Spinal cord (tissue), 10 donors: ENCODE data around the gene OTOS. TPM values are rescaled to one million over a fixed set of nuclear protein-coding genes. Genes with fewer than 3 reads are reported as not detected.

Experiments
- DNase-seq, 6 donors: peaks; one replicate each; pipeline versions ENCODE4 v3.0.0 to v3.0.0-alpha.2; 2013 to 2015; ENCODE audit warnings: low spot score in 6 of 6, low read depth in 4 of 6
- H3K27ac ChIP-seq: one replicate; pipeline ENCODE4 v1.5.1; 2013; ENCODE audit warnings: low read depth, low read length, control low read depth
- H3K27me3 ChIP-seq: one replicate; pipeline ENCODE4 v1.6.1; 2013; ENCODE audit warnings: low read length; ENCODE audit not compliant: control insufficient read depth, insufficient read depth
- H3K36me3 ChIP-seq: one replicate; pipeline ENCODE4 v1.6.1; 2013; ENCODE audit warnings: low read length; ENCODE audit not compliant: control insufficient read depth, insufficient read depth
- H3K4me1 ChIP-seq: one replicate; pipeline ENCODE4 v1.6.1; 2013; ENCODE audit warnings: low read length; ENCODE audit not compliant: control insufficient read depth, insufficient read depth
- H3K4me3 ChIP-seq: one replicate; pipeline ENCODE4 v1.5.1; 2013; ENCODE audit warnings: low read depth, low read length, control low read depth
- H3K9me3 ChIP-seq: one replicate; pipeline ENCODE4 v1.6.1; 2013; ENCODE audit warnings: low read length; ENCODE audit not compliant: control insufficient read depth, insufficient read depth
- WGBS: methylation state at CpG from one replicate; pipeline ENCODE4 v1.1.5; 2013; ENCODE audit warnings: missing lambda C conversion rate; ENCODE audit not compliant: insufficient coverage; 5-methylcytosine and 5-hydroxymethylcytosine counted together
- polyA plus RNA-seq, 2 donors: library from polyadenylated mRNA; unstranded; fragments of 120-200 nt; gene quantifications; one replicate each; pipeline ENCODE4 v1.2.1, GENCODE V29; 2013; ENCODE audit not compliant: insufficient read length in 2 of 2
- total RNA-seq, 2 donors: library from RNA; depleted of rRNA in 1 of 2; stranded (reverse); fragments of 120-200 nt in 1 of 2; fragments of >200 nt in 1 of 2; gene quantifications; one replicate each; pipeline versions ENCODE4 v1.2.3 to v1.2.4, GENCODE V29; 2013 to 2014
- donor health status: healthy.

OTOS gene
- total and polyA plus RNA-seq, 4 donors, result 0.39 to 0.55 TPM; not detected in 2

DNA sequence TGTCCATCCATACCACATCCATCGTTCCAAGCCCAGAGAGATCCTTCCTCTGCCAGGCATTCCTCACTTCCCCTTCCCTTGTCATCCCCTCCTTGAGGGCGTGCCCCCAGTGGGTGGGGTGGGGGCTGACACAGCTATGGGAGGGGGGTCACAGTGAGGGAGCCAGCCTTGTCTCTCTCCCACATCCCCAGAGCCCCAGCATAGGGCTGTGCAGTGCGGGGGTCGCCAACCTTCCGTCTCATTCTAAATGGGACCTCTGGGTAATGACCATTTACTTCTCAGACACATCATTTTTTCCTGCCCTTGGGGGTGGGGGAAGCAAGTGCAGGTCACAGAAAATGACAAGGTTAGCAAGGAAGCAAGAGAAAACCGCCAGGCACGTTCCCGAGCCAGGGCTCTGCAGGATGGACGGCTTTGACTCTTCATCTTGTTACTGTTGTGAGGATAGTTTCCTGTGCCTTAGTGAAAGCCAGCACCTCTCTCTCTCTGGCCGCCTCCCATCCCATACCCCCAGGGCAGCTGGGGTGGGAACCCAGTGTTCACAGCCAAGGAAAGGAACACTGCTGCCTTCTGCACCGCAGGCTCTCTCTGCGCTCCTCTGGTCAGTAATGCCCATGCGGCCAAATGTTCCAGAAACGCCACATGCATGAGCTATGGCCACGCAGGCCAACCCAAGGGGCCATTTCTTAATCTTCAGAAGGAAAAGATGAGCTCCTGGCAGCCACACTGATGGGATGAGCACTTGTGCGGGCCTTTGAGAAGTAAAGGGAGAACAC is 22.7 kb upstream of the OTOS start:
- no peaks in the 10 kb centered on the region for H3K9me3 ChIP-seq
- H3K27ac ChIP-seq, result no peak overlapping the region
- WGBS, result 85% methylated on average over 7 of the region's 16 CpGs
- no peak for DNase-seq
- H3K36me3 ChIP-seq, result peaks cover 2% of the 10 kb centered on the region
- no peaks in the 10 kb centered on the region for H3K27me3 ChIP-seq
- no peak overlapping the region for H3K4me3 ChIP-seq
- peaks cover 9% of the 10 kb centered on the region for H3K4me1 ChIP-seq

DNA sequence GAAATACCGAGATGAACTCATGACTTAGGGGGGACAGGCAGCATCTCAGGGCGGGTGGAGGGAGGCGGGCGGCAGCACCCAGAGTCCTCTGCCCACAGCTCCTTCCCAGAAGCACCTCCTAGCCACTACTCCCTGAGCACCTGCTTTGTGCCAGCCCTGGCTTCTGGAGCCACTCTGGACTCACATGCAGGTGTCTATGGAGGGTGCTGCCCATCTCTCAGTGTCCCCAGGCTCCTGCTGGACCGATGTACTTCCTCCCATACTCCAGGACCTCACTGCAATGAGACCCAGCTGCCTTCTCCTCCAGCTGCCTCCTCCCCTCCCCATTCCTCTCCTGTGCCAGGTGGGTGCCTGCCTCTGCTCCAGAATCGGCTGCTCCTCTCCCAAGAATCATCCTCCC is 22.1 kb upstream of the OTOS start:
- no peak for DNase-seq
- no peak overlapping the region for H3K4me3 ChIP-seq
- 83% methylated on average over 6 of the region's 6 CpGs for WGBS
- peaks cover 2% of the 10 kb centered on the region for H3K36me3 ChIP-seq
- no peak overlapping the region for H3K27ac ChIP-seq
- H3K9me3 ChIP-seq, result no peaks in the 10 kb centered on the region
- no peaks in the 10 kb centered on the region for H3K27me3 ChIP-seq
- peaks cover 9% of the 10 kb centered on the region for H3K4me1 ChIP-seq

DNA sequence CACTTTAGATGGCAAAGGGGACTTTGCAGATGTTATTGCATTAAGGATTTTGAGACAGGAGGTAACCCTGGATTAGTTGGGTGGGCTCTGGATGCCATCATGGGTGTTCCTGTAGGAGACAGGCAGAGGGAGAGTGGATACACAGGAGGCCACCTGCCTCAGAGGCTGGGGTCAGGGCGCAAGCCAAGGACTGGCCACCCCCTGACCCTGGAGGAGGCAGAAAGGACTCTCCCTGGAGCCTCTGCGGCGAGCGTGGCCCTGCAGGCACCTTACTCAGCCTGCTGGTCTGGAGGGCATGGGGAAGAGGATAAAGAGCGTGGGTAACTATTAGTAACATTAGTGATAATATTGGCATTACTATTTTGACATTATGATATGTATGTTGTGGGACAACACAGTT is 21.6 kb upstream of the OTOS start:
- 97% methylated on average over 4 of the region's 5 CpGs for WGBS
- H3K36me3 ChIP-seq, result peaks cover 2% of the 10 kb centered on the region
- no peak overlapping the region for H3K27ac ChIP-seq
- DNase-seq, result no peak
- no peaks in the 10 kb centered on the region for H3K9me3 ChIP-seq
- no peak overlapping the region for H3K4me3 ChIP-seq
- H3K27me3 ChIP-seq, result no peaks in the 10 kb centered on the region
- peaks cover 12% of the 10 kb centered on the region for H3K4me1 ChIP-seq

DNA sequence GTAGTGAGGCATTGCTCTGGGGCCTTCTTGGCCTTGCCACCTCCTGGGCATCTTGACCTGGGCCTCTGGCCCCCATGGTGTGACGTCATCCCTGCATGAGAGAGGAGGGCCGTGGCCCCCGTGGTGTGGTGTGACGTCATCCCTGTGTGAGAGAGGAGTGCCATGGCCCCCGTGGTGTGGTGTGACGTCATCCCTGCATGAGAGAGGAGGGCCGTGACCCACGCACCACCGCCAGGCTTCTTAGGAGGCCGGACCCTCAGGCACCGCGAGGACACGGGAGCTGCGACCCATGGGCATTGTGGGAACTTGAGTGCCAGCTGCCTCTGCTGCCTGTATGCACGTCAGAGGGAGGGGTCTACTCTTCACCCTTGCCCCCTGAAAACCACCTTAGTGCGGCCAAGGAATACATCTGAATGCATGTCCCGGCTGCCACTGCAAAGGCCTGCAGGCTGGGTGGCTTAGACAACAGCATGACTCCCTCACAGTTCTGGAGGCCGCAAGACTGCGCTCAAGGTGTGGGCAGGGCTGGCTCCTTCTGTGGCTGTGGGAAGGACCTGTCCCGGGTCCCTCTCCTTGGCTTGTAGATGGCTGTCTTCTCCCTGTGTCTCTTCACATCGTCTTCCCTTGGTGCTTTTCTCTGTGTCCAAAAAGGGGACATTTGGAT is 20.8 kb upstream of the OTOS start:
- Histone ChIP-seq H3K27ac (no peak overlapping the region), H3K36me3 (peaks cover 2% of the 10 kb centered on the region), H3K27me3 (no peaks in the 10 kb centered on the region), H3K4me3 (no peak overlapping the region), H3K9me3 (no peaks in the 10 kb centered on the region), H3K4me1 (peaks cover 20% of the 10 kb centered on the region)
- WGBS, result 93% methylated on average over 20 of the region's 21 CpGs
- DNase-seq, result no peak

DNA sequence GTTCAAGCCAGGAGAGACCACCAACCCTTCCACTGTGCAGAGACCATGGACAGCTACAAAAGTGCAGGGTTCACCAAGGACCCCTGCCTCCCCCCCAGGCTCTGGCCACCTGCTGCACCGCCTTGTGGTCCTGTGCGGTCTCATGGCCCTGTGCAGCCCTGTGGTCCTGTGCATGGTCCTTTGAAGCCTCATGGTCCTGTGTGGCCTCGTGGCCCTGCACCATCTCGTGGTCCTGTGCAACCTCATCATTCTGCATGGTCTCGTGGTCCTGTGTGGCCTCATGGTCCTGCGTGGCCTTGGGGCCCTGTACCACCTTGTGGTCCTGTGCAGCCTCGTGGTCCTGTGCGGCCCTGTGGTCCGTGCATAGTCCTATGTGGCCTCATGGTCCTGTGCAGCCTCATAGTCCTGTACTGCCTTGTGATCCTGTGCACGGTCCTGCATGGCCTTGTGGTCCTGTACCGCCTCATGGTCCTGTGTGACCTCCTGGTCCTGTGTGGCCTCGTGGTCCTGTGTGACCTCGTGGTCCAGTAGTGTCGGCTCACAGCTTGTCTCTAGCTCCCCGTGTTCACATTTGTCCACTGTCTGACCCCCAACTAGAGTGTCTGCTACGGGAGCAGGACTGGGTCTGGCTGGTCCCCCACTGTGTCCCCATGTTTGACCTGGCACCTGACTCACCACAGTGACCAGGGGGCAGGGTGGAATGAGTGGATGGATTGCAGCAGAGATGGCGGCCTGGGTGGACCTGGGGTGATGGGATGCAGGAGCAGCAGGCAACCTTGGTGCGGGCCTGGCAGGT is 20.0 kb upstream of the OTOS start:
- WGBS, result 93% methylated on average over 18 of the region's 18 CpGs
- peaks cover 26% of the 10 kb centered on the region for H3K4me1 ChIP-seq
- no peak overlapping the region for H3K27ac ChIP-seq
- peaks cover 2% of the 10 kb centered on the region for H3K36me3 ChIP-seq
- no peaks in the 10 kb centered on the region for H3K27me3 ChIP-seq
- H3K4me3 ChIP-seq, result no peak overlapping the region
- H3K9me3 ChIP-seq, result no peaks in the 10 kb centered on the region
- DNase-seq, result no peak

DNA sequence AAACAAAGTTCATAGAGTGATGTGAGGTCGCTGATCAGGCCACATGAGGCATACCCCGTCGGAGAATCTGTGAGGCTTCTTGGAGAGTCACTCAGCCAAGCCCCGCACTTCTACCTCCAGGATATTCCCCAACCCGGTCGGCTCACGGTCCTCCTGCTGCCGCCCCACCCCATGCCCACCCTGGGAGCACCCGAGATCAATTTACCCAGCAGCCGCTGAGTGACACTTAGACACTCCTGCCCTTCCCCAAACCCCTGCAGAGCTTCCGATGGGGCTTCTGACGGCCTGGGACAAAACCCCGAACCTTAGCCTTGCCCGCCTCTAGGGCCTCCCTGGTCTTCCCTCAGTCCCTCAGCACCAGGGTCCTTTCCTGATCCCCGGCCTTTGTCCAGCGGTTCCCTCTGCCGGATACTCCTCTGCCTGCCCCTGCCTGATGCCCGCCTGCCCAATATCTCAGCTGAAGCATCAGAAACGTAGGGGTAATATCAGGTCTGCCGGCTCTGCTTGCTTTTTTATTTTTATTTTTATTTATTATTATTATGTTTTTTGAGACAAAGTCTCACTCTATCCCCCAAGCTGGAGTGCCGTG is 18.9 kb upstream of the OTOS start:
- no peak overlapping the region for H3K4me3 ChIP-seq
- no peaks in the 10 kb centered on the region for H3K9me3 ChIP-seq
- peaks cover 29% of the 10 kb centered on the region for H3K4me1 ChIP-seq
- H3K36me3 ChIP-seq, result peaks cover 2% of the 10 kb centered on the region
- H3K27ac ChIP-seq, result no peak overlapping the region
- WGBS, result 95% methylated on average over 14 of the region's 21 CpGs
- H3K27me3 ChIP-seq, result no peaks in the 10 kb centered on the region
- no peak for DNase-seq

DNA sequence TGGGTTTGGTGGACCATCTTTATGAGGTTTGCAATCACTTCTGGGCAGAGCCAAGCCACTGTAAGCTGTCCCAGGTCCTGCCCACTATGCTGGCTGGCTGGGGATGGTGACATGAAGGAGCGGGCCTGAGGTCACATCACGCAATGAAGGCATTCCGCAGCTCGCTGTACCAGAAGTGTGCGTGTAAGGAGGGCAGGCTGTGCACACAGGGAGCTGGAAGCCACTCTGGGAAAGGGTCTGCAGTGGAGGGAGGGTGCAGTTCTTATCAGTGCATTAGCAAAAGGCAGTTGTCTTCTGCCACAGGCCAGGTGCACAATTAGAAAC is 16.7 kb upstream of the OTOS start:
- no peak overlapping the region for H3K27ac ChIP-seq
- peaks cover 2% of the 10 kb centered on the region for H3K36me3 ChIP-seq
- DNase-seq, result no peak
- no peaks in the 10 kb centered on the region for H3K9me3 ChIP-seq
- 95% methylated on average over 5 of the region's 5 CpGs for WGBS
- H3K27me3 ChIP-seq, result no peaks in the 10 kb centered on the region
- H3K4me1 ChIP-seq, result peaks cover 39% of the 10 kb centered on the region
- H3K4me3 ChIP-seq, result no peak overlapping the region

DNA sequence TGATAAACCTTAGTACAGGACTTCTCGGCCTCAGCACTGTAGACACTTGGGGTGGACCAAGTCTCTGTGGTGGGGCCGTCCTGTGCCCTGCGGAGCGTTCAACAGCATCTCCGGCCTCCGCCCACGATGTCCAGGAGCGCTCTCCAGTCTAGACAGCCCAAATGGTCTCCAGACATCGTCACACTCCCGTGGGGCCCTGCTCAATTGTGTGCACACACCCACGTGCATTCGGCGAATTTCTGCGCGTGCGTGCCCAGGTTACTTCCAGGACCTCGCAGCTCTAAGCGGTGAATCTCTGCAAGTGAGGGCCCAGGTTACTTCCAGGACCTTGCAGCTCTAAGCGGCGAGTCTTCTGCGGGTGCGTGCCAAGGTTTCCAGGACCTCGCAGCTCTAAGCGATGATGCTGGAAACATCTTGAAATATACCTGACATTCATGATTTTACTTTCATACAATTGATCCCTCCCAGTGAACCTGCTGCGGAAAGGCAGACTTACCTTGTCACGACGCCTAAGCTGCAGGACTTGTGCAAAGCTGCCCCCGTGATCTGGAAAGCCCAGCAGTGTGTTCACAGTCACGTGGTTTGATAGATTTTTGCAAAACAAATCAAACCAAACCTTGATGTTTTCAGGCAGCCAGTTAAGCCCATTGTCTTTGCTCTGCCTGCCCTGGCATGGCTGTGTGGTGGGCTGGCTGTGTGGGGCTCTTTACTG is 16.1 kb upstream of the OTOS start:
- Histone ChIP-seq H3K9me3 (no peaks in the 10 kb centered on the region), H3K27ac (peak overlapping the region; percentile 77), H3K36me3 (peaks cover 2% of the 10 kb centered on the region), H3K4me1 (peaks cover 42% of the 10 kb centered on the region), H3K27me3 (no peaks in the 10 kb centered on the region), H3K4me3 (no peak overlapping the region)
- no peak for DNase-seq
- WGBS, result 88% methylated on average over 28 of the region's 29 CpGs

DNA sequence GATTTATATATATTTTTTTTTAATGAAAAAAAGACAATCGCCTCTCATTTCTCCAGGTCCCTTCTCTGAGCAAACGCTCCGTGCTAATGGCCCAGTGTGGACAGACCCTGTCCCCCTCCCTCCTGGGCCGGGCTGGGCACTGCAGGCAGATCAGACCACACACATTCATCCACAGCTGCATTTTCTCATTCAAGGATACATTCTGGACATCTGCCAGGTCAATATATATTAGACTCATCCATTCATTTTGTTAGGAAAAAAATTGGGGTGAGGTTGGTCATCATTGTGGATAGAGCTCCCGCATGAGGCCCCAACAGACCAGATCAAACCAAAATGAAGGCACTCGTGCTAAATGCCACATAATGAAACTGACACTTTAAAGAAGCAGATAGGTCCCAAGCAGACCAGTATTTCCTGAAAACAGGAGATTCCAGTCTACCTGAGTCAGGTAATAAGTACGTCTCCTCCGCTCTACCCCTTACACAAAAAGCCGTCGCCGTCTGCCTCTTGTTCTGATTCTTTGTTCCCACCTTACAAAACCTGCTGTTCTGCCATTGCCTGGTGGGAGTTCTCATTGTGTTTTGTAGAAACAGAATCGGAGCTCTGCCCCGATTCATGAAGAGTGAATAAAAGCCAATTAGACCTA is 15.4 kb upstream of the OTOS start:
- H3K27me3 ChIP-seq, result no peaks in the 10 kb centered on the region
- H3K4me3 ChIP-seq, result no peak overlapping the region
- H3K4me1 ChIP-seq, result peaks cover 50% of the 10 kb centered on the region
- peaks cover 2% of the 10 kb centered on the region for H3K36me3 ChIP-seq
- peak overlapping the region; percentile 77 for H3K27ac ChIP-seq
- WGBS, result 29% methylated on average over 4 of the region's 13 CpGs
- no peaks in the 10 kb centered on the region for H3K9me3 ChIP-seq
- DNase-seq, result no peak
